Measurements from ENCODE around the gene CDH19. TPM values are rescaled to one million over a fixed set of nuclear protein-coding genes. Genes with fewer than 3 reads are reported as not detected.

CDH19 gene
- total RNA-seq, 1 experiment from 2014 or later, result not detected

DNA sequence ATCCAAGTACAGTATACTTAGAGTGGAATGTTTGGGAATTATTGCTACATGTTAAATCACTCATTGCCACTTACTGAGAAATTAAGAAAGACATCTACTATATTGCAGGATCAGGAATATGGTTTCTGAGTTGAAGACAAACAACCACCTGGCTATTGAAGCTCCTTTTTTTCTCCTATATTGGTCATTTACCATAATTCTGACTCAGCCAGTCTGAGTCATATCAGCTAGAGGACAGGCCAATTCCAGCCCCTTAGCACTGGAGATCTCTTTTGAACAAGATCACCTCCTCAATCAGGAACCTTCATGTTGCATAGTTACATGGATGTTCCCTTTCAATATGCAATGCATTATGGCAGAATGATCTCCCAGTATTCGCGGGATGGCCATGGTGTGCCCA lies 42.7 kb upstream of the CDH19 start (continued):
- no peak for TF ChIP-seq EZH2 (IDR thresholded peaks at IDR 0.05)

DNA sequence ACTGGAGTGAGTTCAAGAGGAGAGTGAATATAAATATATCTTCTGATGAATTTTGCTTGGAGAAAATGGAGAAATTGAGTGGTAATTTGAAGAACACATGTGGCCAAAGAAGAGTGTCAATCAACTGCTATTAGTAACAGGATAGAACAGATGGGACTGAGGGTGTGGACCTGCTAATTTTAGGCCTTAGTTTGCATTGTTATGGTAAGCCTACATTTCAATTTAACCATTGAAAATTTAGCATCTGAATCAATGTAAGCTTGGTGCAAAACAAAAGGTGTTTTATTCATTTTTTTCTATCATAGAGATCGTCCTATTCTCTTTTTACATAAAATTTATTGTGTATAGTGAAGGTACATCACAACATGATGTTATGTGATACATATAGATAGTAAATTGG lies 42.1 kb upstream of the CDH19 start:
- no TSS peak for BruUV-seq (replicated peaks)
- no peak overlapping the region for H2AFZ ChIP-seq (ENCODE audit: low read depth, low read length, poor library complexity, severe bottlenecking)
- peaks cover 4 to 25% of the 10 kb centered on the region in 2 experiments; a peak in 3 of 4 replicates for H3K9me3 ChIP-seq (ENCODE audit: control insufficient read depth in 1 of 2, insufficient read depth in 1 of 2, low read depth in 1 of 2, low read length in 2 of 2)
- TF ChIP-seq ZFX (IDR thresholded peaks at IDR 0.05), result no peak
- TF ChIP-seq SRF (IDR thresholded peaks at IDR 0.05; ENCODE audit: low read depth), result no peak
- TF ChIP-seq SIN3A (IDR thresholded peaks at IDR 0.05; ENCODE audit: low read depth), result no peak
- TF ChIP-seq ELF1 (IDR thresholded peaks at IDR 0.05; ENCODE audit: borderline replicate concordance, low read depth), result no peak
- TF ChIP-seq, protein P1, sequence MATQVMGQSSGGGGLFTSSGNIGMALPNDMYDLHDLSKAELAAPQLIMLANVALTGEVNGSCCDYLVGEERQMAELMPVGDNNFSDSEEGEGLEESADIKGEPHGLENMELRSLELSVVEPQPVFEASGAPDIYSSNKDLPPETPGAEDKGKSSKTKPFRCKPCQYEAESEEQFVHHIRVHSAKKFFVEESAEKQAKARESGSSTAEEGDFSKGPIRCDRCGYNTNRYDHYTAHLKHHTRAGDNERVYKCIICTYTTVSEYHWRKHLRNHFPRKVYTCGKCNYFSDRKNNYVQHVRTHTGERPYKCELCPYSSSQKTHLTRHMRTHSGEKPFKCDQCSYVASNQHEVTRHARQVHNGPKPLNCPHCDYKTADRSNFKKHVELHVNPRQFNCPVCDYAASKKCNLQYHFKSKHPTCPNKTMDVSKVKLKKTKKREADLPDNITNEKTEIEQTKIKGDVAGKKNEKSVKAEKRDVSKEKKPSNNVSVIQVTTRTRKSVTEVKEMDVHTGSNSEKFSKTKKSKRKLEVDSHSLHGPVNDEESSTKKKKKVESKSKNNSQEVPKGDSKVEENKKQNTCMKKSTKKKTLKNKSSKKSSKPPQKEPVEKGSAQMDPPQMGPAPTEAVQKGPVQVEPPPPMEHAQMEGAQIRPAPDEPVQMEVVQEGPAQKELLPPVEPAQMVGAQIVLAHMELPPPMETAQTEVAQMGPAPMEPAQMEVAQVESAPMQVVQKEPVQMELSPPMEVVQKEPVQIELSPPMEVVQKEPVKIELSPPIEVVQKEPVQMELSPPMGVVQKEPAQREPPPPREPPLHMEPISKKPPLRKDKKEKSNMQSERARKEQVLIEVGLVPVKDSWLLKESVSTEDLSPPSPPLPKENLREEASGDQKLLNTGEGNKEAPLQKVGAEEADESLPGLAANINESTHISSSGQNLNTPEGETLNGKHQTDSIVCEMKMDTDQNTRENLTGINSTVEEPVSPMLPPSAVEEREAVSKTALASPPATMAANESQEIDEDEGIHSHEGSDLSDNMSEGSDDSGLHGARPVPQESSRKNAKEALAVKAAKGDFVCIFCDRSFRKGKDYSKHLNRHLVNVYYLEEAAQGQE (IDR thresholded peaks at IDR 0.05; ENCODE audit: low read depth), result no peak
- TF ChIP-seq ZNF274 (IDR thresholded peaks at IDR 0.05; ENCODE audit: low read depth, low read length), result no peak
- TF ChIP-seq FOSL1 (IDR thresholded peaks at IDR 0.05; ENCODE audit: low read depth), result no peak
- no peak for TF ChIP-seq JUND (IDR thresholded peaks at IDR 0.05)
- no peak for TF ChIP-seq EGR1 (IDR thresholded peaks at IDR 0.05; ENCODE audit: low read depth)
- TF ChIP-seq YY1 (IDR thresholded peaks at IDR 0.05; ENCODE audit: extremely low read depth, insufficient replicate concordance, low read depth, low read length), result no peak
- no peak for TF ChIP-seq EZH2phosphoT487 (IDR thresholded peaks at IDR 0.05; ENCODE audit: borderline replicate concordance)
- TF ChIP-seq SP1 (IDR thresholded peaks at IDR 0.05; ENCODE audit: low read depth), result no peak
- H3K9me2 ChIP-seq (ENCODE audit: insufficient read depth), result no peaks in the 10 kb centered on the region
- ATAC-seq (no peak), DNase-seq (ENCODE audit: low read depth, low spot score) (no peak)
- no peaks in the 10 kb centered on the region for H3K27me3 ChIP-seq (ENCODE audit: insufficient read depth, low read length)
- no peak overlapping the region for H3K4me2 ChIP-seq (ENCODE audit: low read length)
- ChIA-PET RAD21 (ENCODE audit: low non-redundant PET in 1 of 2, low total read pairs in 2 of 2, uncharacterized antibody in 2 of 2, unreplicated experiment in 2 of 2) (no interaction called here), CTCF (no interaction called here), POLR2A (no interaction called here)
- H4K20me1 ChIP-seq (ENCODE audit: insufficient read depth), result no peaks in the 10 kb centered on the region
- H3K4me3 ChIP-seq (replicated peaks in 1 of 2; ENCODE audit: low read depth in 1 of 2, low read length in 2 of 2), result no peak overlapping the region
- H3K36me3 ChIP-seq (ENCODE audit: control insufficient read depth in 1 of 2, insufficient read depth in 2 of 2, low read length in 2 of 2), result no peaks in the 10 kb centered on the region
- no peak overlapping the region for H3K9ac ChIP-seq (ENCODE audit: low read length)
- no peaks in the 10 kb centered on the region for H3K79me2 ChIP-seq (ENCODE audit: insufficient read depth, low read length)
- intact Hi-C loops (cut with micrococcal nuclease), result no loop called here
- H3K27ac ChIP-seq (ENCODE audit: low read depth, low read length), result no peak overlapping the region
- no peaks in the 10 kb centered on the region for H3K4me1 ChIP-seq (ENCODE audit: control insufficient read depth in 1 of 2, insufficient read depth in 2 of 2, low read length in 2 of 2)

Data from HCT116 (cell line).